Measurements from ENCODE around the gene SLC15A3. TPM values are rescaled to one million over a fixed set of nuclear protein-coding genes. Genes with fewer than 3 reads are reported as not detected.

Gene SLC15A3
- total RNA-seq, 4 donors from 2014 or later, result 24.1 to 61.0 (median 29.9) TPM

- H3K4me1 ChIP-seq, result peaks cover 18 to 24% (median 23%) of the 10 kb centered on the region in 4 donors
- DNase-seq (ENCODE audit: extremely low spot score), result no peak
- H3K4me3 ChIP-seq, result no peak overlapping the region
- WGBS, result 89% methylated on average over 8 of the region's 8 CpGs
- no peak for TF ChIP-seq CTCF (IDR thresholded peaks at IDR 0.05)
- no peak for TF ChIP-seq POLR2A (IDR thresholded peaks at IDR 0.05; ENCODE audit: low read depth)
- no peak for TF ChIP-seq POLR2AphosphoS5 (IDR thresholded peaks at IDR 0.05)
- TF ChIP-seq EP300 (IDR thresholded peaks at IDR 0.05), result no peak
- no peak overlapping the region for H3K27ac ChIP-seq (replicated peaks in 1 of 4)
- H3K9me3 ChIP-seq, result no peaks in the 10 kb centered on the region
- intact Hi-C loops (cut with DNase I), result no loop called here
- H3K36me3 ChIP-seq, result peaks cover 9 to 19% (median 17%) of the 10 kb centered on the region in 4 donors
- H3K27me3 ChIP-seq, result peaks cover 0 to 40% (median 7%) of the 10 kb centered on the region in 4 donors
Measured at GRCh38 chr11:60927061-60927592, 24.8 kb downstream of the SLC15A3 start.

DNA sequence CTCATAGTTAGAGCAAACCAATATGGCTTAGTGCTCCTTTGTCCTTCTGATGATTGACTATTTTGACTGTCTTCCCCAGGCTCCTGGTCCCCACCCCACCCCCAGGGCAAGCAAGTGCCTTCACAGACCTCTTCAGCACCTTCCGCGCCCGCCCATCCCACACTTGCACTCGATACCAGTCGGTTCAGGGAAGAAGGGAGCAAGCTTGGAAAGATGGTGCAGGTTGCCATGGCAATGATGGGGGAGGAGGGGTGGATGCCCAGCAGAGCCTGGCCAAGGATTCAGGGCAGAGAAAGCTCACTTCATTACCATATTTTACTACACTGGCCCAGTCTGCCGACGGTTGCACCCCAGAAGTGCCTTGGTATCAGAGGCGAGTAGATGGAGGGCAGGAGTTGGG, 25.5 kb downstream of the SLC15A3 start:
- H3K9me3 ChIP-seq, result no peaks in the 10 kb centered on the region
- H3K4me1 ChIP-seq, result peaks cover 18 to 24% (median 23%) of the 10 kb centered on the region in 4 donors
- no peak for DNase-seq (ENCODE audit: extremely low spot score)
- TF ChIP-seq EP300 (IDR thresholded peaks at IDR 0.05) (no peak), POLR2A (IDR thresholded peaks at IDR 0.05; ENCODE audit: low read depth) (no peak)
- H3K36me3 ChIP-seq, result peaks cover 15 to 25% (median 21%) of the 10 kb centered on the region in 4 donors
- no peak overlapping the region for H3K27ac ChIP-seq (replicated peaks in 1 of 4)
- 95% methylated on average over 8 of the region's 8 CpGs for WGBS
- H3K27me3 ChIP-seq, result peaks cover 0 to 40% (median 7%) of the 10 kb centered on the region in 4 donors
- intact Hi-C loops (cut with DNase I), result no loop called here
- no peak overlapping the region for H3K4me3 ChIP-seq

DNA sequence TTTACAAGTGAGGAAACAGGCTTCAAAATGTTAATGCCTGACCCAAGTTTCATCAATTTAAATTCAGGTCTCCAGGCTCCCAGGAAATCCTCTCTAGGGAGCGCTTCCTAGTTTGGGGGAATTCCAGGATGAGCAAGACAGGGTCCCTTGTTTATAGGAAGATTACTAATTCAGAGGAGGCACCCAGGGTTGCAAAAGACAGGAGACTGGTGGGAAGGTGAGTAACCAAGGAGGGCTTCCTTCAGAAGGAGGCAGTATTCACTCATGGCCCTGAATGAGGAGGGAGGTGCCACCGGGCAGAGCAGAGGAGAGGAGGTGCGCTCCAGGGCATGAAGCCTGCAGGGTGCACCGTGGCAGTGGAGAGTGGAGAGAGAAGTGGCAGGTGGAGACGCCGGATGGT, 26.1 kb downstream of the SLC15A3 start:
- WGBS, result 89% methylated on average over 6 of the region's 6 CpGs
- no peak overlapping the region for H3K27ac ChIP-seq (replicated peaks in 1 of 4)
- intact Hi-C loops (cut with DNase I), result no loop called here
- H3K27me3 ChIP-seq, result peaks cover 0 to 40% (median 7%) of the 10 kb centered on the region in 4 donors
- peaks cover 18 to 24% (median 23%) of the 10 kb centered on the region in 4 donors for H3K4me1 ChIP-seq
- TF ChIP-seq POLR2A (IDR thresholded peaks at IDR 0.05; ENCODE audit: low read depth) (no peak), POLR2AphosphoS5 (IDR thresholded peaks at IDR 0.05) (no peak), CTCF (IDR thresholded peaks at IDR 0.05) (no peak), EP300 (IDR thresholded peaks at IDR 0.05) (no peak)
- no peaks in the 10 kb centered on the region for H3K9me3 ChIP-seq
- no peak overlapping the region for H3K4me3 ChIP-seq
- DNase-seq (ENCODE audit: extremely low spot score), result no peak
- peaks cover 21 to 31% (median 28%) of the 10 kb centered on the region in 4 donors for H3K36me3 ChIP-seq

DNA sequence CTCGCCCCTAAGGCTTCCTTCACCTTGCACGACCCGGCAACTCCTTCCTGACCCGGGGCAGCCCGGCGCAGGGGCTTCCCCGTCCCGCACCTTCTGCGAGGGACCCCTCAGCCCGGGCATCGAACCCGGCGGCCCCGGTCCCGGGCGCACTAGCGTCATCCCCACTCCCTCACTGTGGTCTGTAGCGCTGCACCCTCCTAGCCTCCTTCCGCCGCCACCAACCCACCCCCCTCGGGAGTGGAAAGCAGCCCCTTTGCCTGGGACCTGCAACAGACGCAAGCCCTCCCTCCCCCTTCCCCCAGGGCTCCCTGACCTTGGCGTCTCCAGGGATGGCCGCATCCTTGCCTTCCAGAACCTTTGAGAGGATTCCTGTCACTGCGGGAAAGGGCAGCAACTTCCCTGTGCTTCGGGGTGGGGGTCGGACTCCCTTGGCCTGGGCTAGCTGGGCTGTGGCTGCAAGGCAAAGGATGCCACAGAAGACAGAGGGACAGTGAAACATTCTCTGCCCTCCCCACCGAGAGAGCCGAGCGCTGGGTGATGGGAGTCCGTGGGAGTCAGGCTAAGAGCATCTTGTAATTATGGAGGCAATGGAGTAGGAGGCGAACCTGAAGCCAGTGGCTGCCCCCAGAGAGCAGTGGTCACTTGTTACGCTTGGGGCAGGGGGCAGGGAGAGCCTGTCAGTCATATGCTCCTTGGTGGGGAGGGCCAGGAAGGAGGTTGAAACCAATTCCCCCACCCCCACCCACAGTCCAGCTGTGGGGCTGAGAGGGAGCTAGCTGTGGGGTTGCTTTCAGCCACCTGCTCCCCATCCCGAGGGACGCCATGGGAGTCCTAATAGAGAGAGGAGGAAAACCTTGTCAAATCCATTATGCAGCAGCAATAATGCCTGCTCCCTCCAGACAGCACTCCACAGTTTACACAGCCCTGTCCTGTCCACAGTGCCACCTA, 26.8 kb downstream of the SLC15A3 start:
- Histone ChIP-seq H3K4me1 (peaks cover 19 to 27% (median 23%) of the 10 kb centered on the region in 4 donors), H3K9me3 (no peaks in the 10 kb centered on the region), H3K27me3 (peaks cover 0 to 40% (median 7%) of the 10 kb centered on the region in 4 donors), H3K27ac (replicated peaks in 1 of 4) (peak overlapping the region in 1 of 4 donors; percentile 12), H3K36me3 (peaks cover 27 to 35% (median 34%) of the 10 kb centered on the region in 4 donors), H3K4me3 (peak overlapping the region; percentile 60 to 74 (median 73))
- TF ChIP-seq CTCF (IDR thresholded peaks at IDR 0.05) (no peak), EP300 (IDR thresholded peaks at IDR 0.05) (no peak)
- intact Hi-C loops (cut with DNase I), result no loop called here
- DNase-seq (ENCODE audit: extremely low spot score), result no peak
- 8% methylated on average over 32 of the region's 35 CpGs for WGBS

Measured in esophagus muscularis mucosa (tissue), 4 donors.